HFF-Myc (cell line): ENCODE data around the gene HADH.

Experiments used
- DNase-seq: peaks from one replicate; pipeline ENCODE4 v3.0.0-alpha.2; 2011; ENCODE audit warnings: low read depth; ENCODE audit errors: extremely low read depth
- H3K4me3 ChIP-seq: replicated peaks from 2 replicates; pipeline ENCODE4 v1.5.1; 2011; ENCODE audit warnings: low read depth, mild to moderate bottlenecking, control low read depth, low read length
- TF ChIP-seq, protein P1 (sequence below): IDR thresholded peaks from 2 replicates; pipeline ENCODE4 v1.5.1; 2012; ENCODE audit warnings: mild to moderate bottlenecking, low read depth, low read length, control low read depth; ENCODE audit errors: missing control alignments

HADH gene

DNA sequence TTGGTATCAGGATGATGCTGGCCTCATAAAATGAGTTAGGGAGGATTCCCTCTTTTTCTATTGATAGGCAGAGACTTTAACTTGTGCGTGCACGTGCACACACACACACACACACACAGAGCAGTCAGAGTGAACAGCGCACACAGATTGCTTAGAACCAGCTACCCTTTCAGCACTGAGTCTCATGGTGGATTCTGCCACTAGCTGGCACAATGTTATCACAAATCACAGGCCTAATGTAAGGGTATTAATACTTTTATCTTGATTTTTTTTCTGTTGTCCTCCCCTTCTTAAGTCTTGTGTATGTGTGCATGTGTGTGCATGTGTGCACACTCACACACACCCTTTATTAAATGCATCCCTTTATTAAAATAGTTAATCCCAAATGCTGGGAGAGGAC lies 53.2 kb downstream of the HADH start:
- H3K4me3 ChIP-seq = no peak overlapping the region
- no peak for DNase-seq
- TF ChIP-seq, protein P1, sequence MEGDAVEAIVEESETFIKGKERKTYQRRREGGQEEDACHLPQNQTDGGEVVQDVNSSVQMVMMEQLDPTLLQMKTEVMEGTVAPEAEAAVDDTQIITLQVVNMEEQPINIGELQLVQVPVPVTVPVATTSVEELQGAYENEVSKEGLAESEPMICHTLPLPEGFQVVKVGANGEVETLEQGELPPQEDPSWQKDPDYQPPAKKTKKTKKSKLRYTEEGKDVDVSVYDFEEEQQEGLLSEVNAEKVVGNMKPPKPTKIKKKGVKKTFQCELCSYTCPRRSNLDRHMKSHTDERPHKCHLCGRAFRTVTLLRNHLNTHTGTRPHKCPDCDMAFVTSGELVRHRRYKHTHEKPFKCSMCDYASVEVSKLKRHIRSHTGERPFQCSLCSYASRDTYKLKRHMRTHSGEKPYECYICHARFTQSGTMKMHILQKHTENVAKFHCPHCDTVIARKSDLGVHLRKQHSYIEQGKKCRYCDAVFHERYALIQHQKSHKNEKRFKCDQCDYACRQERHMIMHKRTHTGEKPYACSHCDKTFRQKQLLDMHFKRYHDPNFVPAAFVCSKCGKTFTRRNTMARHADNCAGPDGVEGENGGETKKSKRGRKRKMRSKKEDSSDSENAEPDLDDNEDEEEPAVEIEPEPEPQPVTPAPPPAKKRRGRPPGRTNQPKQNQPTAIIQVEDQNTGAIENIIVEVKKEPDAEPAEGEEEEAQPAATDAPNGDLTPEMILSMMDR = no peak

DNA sequence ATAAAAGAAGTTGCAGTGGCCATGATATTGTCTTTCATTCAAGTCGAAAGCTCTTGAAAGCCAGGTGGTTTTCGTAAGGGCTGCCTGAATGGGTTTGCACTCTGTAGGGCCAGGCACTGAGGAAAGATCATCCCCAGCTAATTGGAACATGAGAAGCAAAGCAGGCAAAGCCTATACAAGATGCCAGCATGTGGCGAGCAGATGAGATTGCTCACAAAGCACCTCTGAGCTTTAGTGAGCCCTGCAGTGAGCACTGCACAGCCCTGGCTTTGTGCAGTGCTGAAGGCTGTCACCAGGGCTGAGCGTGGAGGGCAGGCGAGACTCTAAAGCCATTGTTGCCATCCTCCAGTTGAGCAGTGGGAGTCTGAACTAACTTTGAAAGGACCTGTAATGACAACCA lies 53.8 kb downstream of the HADH start:
- no peak overlapping the region for H3K4me3 ChIP-seq
- peak; percentile 75 for DNase-seq
- TF ChIP-seq, protein P1 = no peak

DNA sequence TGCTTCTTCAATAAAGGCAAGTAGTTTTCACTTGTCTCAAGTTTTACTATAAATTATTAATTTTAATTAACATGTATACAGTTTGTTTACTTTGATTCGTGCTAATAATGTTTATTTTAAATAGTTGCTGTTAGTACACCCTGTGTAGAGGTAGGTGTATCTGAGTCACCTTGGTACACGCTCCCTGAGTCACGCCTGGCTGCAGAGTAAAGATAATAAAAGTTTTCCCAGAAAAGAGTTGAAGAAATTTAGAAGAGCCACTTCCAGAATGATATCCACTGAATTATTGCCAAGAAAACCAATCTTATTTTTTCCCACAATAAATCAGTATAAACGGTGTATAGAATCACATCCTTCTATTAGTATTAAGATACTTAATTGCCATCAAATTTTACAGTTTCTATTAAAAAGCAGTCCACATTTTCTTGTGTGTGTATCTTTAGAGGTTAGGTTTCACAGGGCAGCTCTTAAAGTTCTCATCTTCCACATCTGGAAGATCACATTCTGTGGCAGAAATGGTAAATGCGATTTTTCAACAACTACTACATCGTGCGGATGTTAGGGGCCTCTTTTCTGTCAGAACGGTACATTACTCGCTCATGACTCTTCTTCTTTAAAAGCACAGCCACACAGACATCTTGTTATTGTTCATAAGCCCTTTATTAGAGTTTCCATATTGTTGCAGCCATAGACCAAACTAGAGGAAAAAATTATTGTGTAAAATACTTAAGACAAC lies 55.4 kb downstream of the HADH start:
- no peak overlapping the region for H3K4me3 ChIP-seq
- TF ChIP-seq, protein P1 = no peak
- no peak for DNase-seq

DNA sequence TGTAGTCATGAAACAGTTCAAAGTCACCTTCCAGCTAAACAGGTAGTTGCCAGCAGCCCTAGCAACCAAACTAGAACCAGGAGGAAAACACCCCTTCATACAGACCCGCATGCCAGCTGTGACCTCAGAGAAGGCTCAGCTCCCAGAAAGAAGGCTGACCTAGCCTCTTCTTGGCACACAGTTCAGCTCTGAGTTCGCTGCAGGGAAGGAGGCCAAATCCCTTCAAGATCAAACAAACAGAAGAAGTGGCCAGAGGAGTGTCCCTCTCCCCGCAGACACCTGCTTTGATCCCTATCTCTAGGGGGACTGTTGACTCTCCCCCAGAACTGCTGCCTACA lies 56.0 kb downstream of the HADH start:
- TF ChIP-seq, protein P1 = no peak
- no peak overlapping the region for H3K4me3 ChIP-seq
- DNase-seq = no peak

DNA sequence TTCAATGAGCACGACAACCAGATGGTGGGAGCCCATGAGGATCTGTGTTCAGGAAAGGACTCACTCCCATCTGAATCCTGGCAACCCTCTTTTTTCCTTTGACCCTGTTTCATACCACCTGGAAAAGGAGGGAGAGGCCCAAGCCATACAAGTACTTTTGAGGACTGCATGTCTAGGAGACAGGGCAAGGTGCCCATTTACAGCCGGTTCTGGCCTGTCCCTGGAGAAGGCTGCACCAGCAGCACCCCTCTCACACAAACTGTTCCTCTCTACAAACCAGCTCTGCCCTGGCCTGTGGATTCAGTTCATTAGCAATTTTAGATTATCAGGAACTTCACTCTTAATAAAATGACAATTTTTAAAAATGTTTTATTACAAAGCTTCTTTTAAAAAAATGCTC lies 57.5 kb downstream of the HADH start:
- TF ChIP-seq, protein P1 = no peak
- no peak overlapping the region for H3K4me3 ChIP-seq
- no peak for DNase-seq

DNA sequence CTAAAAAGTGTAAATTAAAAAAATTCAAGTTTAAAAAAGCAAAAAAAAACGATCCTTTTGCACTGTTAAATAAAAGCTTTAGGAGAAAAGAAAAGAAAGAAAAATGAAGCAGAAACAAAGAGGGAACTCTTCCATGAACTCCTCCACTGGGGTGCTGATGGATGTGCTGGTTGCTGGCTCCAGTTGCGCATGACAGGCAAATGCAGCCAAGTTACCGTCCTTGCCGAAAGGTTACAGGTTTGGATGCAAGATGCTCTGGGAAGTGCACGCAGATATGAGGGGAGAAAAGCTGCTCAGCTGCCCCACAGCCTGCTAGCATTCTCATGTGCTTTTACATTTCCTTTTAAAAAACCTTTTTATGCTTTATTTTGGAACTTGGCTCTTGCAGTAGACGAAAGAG lies 58.5 kb downstream of the HADH start:
- TF ChIP-seq, protein P1 = no peak
- no peak overlapping the region for H3K4me3 ChIP-seq
- DNase-seq = no peak

DNA sequence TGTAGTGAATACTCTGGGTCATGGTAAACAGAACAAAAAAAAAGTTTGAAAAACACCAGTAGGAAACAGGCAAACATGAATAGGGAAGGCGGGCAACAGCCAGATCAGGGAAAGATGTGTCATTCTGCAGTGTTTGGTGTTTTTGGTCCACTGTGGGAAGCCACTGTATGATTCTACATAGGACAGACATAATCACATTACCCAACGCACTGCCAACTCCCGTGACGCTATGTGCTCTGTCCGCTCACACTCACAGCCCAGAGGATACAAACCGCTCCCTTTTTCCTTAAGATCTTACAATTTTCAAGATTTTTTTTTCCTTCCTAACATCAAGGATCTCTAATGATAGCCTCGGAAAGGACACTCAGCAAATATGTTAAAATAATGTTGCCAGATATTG lies 59.3 kb downstream of the HADH start:
- TF ChIP-seq, protein P1 = no peak
- H3K4me3 ChIP-seq = no peak overlapping the region
- no peak for DNase-seq
